HG02588 (cell line): Measurements from ENCODE around the gene FAM171A1.
"Not testable (repeated sequence)": the region's sequence is repeated elsewhere in the genome, so short reads cannot be mapped to it uniquely, and the experiment has no call there.

ENCODE experiments used
- ATAC-seq: cut with Tn5 transposase; IDR thresholded peaks from one replicate; pipeline ENCODE4 v1.9.1; 2021; ENCODE audit warnings: mild to moderate bottlenecking, moderate library complexity; ENCODE audit not compliant: unreplicated experiment

The FAM171A1 gene

DNA sequence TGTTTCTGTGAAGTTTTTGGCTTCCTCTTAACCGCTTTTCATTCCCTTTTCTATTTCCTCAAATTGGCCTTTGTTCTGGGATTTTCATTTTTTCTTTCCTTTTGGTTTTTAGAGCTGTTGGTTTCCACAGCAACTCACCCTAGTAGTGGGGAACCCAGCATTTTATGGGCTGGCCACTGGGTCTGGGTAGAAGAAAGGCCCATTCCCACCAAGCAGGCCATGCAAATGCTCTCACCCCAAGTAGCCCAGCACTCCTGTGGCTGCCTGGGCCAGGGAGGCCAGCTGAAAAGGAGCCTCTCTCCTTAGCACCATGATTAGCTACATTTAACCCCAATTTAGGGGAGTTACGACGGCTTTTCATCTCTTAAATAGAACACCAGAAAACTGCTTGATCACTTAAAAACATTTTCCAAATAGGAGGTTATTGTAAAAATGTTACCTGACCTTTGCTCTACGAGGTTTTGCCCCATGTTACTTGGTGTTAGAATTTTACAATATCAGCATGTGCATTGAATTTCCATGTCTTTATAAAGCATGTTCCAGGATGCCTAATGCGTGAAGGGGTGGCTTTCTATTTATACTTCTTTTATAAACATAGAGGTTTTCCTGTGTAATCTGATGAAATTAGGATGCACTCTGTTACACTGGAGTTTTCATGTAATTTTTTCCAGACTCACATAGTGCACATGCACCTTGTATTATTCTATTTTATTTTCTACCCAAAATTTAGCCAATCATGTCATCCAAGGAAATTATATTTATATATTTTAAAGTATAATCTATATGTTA, 75.4 kb downstream of the FAM171A1 start:
- ATAC-seq = no peak

DNA sequence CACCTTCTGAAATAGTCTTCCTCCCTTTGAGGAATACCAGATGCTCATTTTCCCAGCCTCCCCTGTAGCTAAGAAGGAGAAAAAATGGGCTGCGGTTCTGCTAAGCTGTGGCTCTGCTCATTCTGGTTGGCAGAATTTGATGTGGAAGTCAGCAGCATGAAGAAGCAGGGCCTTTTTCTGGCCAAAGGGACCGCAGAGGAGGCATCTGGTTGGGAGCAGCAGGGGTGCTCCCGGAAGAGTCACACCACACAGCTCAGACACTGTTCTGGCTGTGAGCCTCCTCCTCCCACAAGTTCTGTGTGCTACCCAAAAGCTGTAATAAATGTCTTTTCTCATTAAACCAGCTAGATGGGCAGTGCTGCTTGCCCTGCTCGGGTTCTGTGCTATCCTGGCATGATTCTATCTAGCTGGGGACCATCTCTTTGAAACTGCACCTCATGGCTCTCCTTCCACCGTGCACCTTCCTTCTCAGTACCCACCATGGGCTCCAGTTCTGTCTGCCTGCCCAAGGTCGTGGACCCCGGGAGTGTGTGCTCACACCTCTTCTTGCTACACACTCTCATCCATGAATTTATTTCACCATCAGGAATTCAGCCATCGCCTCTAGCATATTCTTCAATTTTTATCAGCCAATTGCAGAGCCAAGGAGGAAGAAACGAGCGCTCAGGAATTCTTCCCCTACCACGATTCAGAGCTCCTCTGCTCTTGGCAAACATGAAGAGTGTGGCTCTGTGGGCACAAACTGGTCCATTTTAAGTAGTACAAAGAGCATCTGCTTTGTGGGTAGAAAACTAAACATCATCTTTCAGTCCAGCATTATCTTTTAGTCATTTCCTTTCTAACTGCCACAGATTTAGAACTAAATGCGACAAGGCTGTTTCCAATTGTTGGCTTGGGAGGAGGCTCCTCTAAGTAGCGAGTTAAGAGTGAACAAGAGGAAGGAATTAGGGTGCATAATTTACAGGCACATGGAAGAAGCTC, 76.9 kb downstream of the FAM171A1 start:
- ATAC-seq = no peak

DNA sequence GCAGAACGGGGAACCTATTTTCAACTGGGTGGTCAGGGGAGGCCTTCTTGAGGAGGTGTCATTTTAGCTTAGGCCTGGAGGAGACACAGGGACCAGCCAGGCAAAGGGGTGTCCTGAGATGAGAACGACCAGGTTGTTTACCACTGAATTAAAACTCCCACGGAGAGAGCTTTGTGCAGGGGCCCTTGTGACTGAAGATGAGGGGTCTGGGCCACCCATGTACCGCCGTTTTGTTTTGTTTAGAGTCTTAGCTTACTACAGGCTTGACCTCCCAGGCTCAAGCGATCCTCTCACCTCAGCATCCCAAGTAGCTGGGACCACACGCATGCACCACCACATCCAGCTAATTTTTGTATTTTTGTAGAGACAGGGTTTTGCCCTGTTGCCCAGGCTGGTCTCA, 80.4 kb downstream of the FAM171A1 start:
- ATAC-seq = no peak

DNA sequence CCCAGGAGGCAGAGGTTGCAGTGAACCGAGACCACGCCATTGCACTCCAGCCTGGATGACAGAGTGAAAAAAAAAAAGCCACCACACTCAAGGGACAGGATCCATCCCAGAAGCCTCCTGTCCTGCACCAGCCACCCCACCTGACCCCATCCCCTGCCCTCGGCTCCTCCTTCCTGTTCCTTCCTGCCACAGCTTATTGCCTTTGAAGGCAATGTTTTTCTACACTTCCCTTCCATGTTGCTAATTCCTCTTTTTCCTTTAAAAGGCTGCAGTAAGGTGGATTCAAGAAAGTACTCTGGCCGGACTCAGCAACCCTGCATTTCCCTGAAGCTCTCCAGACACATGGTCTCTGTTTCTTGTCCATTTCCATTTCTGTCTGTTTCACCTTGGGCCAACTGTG, 80.9 kb downstream of the FAM171A1 start:
- ATAC-seq = no peak

DNA sequence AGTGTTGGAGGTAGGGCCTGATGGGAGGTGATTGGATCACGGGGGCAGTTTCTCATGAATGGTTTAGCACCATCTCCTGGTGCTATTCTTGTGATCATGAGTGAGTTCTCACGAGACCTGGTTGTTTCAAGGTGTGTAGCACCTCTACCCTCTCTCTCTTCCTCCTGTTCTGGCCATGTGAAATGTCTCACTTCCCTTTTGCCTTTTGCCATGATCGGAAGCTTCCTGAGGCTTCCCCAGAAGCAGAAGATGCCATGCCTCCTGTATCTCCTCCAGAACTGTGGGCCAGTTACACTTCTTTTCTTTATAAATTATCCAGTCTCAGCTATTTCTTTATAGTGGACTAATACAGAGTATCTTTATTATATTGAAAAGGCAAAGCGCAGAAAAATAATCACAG, 90.1 kb downstream of the FAM171A1 start:
- no peak for ATAC-seq

DNA sequence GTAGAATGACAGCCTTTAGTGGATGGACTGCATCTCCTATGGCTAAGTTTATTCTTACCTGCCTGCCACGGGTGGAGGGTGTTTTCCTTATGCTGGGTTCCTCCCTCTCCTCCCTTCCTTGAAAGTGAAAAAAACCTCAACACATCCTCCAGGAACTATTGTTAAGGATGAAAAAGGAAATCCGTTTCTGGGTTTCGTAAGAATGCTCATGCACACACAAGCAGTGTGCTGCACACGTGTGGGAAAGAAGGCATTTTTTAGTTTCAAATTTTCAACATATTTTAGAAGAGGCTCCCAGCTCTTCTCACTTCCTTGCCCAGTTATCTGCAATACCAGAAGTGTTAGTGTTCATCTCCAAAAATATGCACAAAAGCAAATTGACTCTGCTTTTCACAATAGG, 90.6 kb downstream of the FAM171A1 start:
- ATAC-seq = no peak

DNA sequence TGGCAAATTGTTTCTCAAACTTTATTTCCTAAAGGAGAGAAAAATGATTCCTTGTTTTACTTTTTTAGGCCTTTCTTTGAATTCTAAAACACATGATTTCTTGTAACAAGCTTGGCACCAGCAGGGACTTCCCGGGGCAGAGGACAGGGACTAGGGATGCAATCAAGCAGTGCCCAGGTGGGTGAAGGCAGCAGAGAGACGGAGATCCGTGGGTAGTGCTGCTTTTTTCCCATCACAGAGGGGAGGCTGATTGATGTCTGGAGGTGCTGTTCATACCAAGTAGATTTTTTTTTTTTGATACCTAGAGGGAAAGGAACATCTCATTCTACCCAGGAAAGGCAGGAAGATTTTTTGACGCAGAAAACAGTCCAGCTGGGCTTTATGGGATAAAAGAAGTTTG, 91.9 kb downstream of the FAM171A1 start:
- no peak for ATAC-seq

DNA sequence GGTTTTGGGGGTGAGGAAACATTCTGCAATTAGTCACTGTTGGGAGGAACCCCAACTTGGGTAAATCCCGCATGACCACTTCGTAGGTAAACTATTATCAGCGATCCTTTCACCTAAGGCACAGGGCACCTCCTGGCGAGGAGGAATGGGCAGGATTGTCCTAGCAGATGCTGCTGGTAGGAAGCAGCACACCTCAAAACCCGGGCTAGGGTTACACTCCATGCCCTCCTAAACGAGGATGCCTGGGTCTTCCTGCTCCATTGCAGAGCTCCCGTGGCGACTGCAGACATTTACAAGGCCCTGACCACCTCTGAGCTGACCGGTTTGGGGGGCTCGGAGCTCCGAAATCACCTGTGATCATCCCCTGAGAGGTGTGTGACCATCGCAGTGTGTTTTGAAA, 92.3 kb downstream of the FAM171A1 start:
- no peak for ATAC-seq

DNA sequence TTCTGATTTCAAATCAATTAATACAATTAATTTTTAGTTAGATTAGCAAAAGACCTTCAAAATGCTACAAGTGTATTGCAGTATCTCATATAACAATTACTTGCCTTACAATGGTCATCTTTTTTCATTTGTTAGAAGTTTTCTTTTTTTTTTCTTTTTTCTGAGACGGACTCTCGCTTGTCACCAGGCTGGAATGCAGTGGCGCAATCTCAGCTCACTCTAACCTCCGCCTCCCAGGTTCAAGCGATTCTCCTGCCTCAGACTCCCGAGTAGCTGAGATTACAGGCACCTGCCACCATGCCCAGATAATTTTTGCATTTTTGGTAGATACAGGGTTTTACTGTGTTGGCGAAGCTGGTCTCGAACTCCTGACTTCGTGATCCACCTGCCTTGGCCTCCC, 95.0 kb downstream of the FAM171A1 start:
- ATAC-seq = not testable (repeated sequence)

DNA sequence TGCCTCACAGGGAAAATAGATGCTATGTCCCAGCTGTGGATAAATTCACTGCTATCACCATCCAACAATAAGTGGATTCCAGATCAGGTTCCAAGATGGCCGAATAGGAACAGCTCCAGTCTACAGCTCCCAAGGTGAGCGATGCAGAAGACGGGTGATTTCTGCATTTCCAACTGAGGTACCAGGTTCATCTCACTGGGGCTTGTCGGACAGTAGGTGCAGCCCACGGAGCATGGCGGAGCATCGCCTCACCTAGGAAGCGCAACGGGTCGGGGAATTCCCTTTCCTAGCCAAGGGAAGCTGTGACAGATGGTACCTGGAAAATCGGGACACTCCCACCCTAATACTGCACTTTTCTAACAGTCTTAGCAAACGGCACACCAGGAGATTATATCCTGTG, 101.3 kb downstream of the FAM171A1 start:
- not testable (repeated sequence) for ATAC-seq

DNA sequence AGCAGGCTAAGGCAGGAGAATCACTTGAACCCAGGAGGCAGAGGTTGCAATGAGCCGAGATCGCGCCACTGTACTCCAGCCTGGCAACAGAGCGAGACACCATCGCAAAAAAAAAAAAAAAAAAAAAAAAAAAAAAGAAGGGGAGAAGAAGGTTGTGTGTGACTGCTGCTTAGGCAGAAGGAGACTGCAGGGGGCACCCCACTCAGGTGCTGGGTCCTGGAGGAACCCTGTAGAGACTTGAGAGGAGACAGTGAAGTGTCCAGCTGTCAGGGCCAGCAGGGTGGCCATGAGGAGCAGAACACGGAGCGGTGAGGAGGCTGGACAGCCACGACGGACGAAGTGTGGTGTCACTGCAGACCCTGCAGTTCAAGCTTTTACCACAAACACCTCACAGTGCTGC, 103.6 kb downstream of the FAM171A1 start:
- ATAC-seq = no peak

DNA sequence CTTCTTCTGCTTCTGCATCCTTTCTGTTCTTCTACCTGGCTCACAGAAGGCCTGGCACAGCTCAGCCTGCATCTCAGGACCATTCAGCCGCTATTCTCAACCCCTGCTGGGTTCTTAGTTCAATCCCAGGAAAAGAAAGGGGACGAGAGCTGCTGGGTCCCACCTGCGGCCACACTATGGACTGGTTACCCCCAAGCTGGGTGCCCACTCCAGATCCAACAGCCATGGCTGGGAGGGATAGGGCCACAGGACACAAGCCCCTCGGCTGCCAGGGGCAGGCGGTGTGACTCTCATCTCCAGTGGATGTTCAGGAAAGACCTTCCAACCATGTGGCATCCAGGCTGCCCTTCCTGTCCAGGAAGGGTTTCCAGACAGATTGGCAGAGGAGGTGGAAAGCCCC, 105.0 kb downstream of the FAM171A1 start:
- no peak for ATAC-seq

DNA sequence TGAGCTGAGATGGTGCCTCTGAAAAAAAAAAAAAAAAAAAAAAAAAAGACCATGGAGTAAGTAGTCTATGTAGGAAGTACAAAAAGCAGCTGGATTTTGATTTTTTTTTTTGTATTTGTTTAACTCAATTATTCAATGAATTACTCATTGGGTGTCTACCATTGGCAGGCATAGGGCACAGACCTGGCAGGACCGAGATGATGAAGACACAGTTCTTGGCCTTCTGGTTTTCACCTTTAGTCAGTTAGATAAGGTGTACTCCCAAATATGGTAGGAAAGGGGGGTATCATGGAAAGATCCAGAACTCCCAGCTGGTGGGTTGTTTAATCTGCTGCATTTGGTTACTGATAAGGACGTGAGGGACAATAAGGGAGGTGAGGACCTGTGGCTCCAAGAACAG, 105.5 kb downstream of the FAM171A1 start:
- ATAC-seq = no peak

DNA sequence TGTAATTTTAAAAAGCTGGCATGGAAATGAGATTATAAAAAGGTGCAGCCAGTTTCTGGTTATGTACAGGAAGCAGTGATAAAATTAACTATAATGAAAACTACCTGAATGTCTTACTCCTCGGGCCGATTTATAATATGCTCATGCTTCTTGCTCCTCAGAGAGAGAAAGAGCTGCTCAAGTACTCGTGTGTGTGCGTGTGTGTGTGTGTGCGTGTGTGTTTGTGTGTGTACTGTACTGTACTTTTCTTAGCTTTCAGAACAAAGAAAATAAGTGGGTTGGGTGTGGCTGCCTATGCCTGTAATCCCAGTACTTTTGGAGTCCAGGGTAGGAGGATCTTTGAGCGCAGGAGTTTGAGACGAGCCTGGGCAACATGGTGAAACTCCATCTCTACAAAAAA, 106.0 kb downstream of the FAM171A1 start:
- no peak for ATAC-seq

DNA sequence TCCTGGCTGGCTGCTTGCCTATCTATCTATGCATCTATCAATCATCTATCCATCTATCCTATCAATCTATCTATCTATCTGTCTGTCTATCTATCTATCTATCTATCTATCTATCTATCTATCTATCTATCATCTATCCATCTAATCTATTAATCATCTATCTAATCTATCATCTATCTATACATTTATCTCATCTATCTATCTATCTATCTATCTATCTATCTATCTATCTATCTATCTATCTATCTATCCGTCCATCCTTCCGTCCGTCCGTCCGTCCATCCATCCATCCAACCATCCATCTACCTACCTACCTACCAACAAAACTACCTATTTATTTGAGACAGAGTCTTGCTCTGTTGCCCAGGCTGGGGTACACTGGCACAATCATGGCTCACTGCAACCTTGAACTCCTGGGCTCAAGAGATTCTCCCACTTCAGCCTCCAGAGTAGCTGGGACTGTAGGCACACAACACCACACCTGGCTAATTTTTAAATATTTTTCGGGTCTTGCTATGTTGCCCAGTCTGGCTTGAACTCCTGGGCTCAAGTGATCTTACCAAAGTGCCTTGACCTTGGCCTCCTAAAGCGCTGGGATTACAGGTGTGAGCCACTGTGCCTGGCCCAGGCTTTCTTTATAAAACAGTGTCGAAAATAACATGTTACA, 107.3 kb downstream of the FAM171A1 start:
- no peak for ATAC-seq

DNA sequence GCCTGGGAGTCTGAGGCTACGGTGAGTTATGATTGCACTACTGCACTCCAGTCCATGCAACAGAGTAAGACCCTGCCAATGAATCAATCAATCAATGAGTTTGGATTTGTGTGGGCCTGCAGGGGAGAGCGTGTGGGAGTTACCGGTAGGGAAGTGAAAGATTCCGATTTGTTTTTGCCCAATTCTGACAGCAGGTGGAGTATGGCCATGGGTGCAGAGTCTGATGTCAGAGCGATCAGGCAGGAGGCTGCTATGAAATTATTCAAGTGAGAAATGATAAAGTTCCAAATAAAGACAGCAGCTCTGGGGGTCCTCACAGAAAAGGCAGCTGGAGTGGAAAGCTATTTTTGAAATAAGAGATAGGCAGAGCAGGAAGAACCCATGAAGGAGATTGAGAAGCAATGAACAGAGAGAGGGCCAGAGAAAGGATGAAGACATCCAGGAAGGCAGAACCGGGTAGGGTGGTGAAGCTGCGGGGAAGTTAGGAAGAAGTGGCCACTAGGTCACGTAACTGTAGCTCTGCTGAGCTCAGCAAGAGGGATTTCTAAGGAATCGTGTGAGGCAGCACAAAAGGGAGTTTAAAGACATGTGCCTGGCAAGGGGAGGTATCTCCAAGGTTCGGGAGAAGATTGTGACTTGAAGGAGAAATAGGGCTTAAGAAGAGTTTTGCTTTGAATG, 108.9 kb downstream of the FAM171A1 start:
- ATAC-seq = no peak

DNA sequence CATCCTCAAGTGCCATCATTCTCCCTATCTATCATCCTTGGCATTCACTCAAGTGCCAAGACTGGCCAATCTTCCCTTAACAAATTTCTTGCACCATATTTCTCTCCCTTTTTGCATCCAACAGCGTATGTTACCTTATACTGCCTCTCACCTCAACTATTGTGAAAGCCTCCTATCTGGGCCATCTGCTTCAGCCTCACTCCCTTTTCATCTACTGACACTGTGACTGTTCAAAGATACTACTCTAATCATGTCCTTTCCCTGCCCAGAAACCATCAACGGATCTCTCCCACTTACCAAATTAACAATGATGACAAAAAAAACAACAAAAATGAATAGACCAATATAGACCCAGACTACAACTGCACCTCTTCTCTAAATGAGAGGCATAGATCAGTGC, 112.0 kb downstream of the FAM171A1 start:
- ATAC-seq = no peak

DNA sequence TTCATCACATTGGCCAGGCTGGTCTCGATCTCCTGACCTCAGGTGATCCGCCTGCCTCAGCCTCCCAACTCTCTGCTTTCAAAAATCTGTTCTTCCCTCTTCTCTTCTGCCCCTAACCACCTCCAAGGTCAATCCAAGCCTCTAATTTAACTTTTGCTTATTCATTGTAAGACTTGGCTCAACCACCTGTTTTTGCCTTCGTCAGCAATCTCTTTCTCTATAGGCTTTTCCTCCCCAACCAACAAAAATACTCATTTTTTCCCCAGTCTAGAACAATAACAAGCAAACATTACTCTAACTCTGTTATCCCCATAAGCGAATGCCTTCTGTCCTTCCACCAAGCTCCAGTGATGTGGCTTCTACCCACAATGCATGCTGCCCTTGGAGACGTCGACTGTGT, 112.8 kb downstream of the FAM171A1 start:
- ATAC-seq = no peak

DNA sequence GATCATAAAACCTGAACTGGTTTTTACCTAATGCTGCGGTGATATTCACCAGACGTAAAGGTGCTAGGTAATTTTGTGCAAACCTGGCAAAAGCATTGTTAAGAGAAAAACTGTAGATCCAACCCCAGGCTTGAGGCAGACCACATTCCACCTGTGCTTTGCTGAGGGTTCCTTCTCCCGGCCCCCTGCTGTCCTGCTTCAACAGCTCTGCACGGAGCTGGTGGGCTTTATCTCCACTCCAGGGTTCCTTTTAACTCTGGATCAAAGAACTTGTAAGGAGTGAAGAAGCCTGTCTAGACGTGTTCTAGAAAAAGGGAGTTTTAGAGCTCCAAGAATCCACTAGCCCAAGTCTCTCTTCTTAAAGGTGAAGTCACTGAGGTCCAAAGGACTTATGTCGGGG, 115.1 kb downstream of the FAM171A1 start:
- ATAC-seq = no peak

DNA sequence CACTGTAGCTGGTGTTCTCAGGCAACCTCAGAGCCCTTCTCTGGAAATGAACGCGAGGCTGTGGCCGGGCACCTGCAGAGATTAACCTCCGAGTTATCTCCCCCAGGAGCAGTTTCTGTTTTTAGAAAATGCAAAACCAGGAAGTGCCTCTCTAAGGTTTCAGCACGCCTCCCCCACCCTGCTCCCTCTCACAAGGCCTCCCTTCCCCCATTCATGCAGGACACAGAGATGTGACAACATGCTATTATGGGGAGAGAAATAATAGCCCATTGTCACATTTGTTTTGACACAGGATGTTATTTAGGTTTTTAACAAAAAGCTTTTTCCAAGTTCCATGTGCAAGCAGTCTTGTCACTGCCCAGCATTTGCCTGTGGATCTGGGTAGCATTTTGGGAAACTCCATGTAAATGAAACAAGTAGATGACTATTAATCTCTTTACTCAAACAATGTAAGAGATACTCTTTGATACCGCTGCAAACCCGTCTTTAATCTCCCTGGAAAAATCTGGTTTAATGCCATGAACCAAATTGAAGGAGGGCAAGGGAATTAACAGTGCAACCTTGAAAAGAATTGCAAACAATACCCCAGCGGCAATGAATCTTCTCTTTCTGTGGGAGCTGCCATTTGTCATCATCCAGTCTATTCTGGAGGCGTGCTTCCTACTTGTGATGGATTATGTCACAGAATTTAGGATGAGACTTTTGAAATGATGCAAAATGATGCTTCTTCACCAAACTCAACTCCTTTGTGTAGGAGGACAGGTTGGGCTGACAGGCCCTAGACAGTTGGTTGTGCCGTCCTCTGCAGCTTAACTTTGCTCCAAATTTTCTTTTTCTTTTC, 116.1 kb downstream of the FAM171A1 start:
- ATAC-seq = no peak
